GM23338 (cell line): Measurements from ENCODE around the gene AOPEP.

ENCODE experiments used
- CTCF ChIP-seq, 2 experiments: fragments of 200-600 bp in 1 of 2; sonication (generic) in 1 of 2; conservative IDR thresholded peaks; 2 replicates each; pipeline versions ENCODE4 v1.5.1 to v1.6.1; 2016 to 2017; ENCODE audit warnings: antibody characterized with exemption in 2 of 2, low read depth in 2 of 2, mild to moderate bottlenecking in 2 of 2, moderate library complexity in 1 of 2
- EZH2 ChIP-seq: fragments of 200-600 bp; sonication (generic); IDR thresholded peaks from one replicate; pipeline ENCODE4 v1.8.0; 2017; ENCODE audit warnings: antibody characterized with exemption, mild to moderate bottlenecking, low read depth; ENCODE audit not compliant: unreplicated experiment
- REST ChIP-seq: IDR thresholded peaks from one replicate; pipeline ENCODE4 v1.6.1; 2018; ENCODE audit warnings: antibody characterized with exemption; ENCODE audit not compliant: unreplicated experiment
- ZNF114 ChIP-seq: fragments of 250-450 bp; sonication (Bioruptor Pico); IDR thresholded peaks from 2 replicates; pipeline ENCODE4 v1.5.0; 2020; ENCODE audit warnings: mild to moderate bottlenecking, moderate library complexity

GRCh38 chr9:94852373-94852772 lies 125.9 kb downstream of the AOPEP start:
- TF ChIP-seq EZH2: no peak
- no peak for TF ChIP-seq CTCF (conservative IDR thresholded peaks at IDR 0.05; ENCODE audit: low read depth in 2 of 2)
- TF ChIP-seq ZNF114 (CRISPR knock-in tag): no peak
- TF ChIP-seq REST: no peak
